Measurements from ENCODE around the gene PAIP2B.

DNA sequence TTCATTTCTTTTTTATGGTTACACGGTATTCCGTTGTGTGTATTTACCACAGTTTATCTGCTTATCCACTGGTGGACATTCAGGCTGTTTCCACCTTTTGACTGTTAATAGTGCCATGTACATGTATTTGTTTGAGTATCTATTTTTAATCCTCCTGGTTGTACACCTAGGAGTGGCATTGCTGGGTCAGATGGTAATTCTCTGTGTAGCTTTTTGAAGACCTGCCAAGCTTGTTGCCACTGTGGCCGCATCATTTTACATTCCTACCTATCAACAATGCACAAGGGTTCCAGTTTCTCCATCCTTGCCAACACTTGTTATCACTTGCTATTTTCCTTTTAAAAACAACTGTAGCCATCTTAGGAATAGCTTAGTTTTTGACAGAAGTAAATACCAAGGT is 83.1 kb downstream of the PAIP2B start:
- no peak for TF ChIP-seq POLR2AphosphoS5 (IDR thresholded peaks at IDR 0.05; ENCODE audit: low read depth)
- TF ChIP-seq CTCF (IDR thresholded peaks at IDR 0.05; ENCODE audit: insufficient read depth, low read length), result no peak
- TF ChIP-seq, protein P1, sequence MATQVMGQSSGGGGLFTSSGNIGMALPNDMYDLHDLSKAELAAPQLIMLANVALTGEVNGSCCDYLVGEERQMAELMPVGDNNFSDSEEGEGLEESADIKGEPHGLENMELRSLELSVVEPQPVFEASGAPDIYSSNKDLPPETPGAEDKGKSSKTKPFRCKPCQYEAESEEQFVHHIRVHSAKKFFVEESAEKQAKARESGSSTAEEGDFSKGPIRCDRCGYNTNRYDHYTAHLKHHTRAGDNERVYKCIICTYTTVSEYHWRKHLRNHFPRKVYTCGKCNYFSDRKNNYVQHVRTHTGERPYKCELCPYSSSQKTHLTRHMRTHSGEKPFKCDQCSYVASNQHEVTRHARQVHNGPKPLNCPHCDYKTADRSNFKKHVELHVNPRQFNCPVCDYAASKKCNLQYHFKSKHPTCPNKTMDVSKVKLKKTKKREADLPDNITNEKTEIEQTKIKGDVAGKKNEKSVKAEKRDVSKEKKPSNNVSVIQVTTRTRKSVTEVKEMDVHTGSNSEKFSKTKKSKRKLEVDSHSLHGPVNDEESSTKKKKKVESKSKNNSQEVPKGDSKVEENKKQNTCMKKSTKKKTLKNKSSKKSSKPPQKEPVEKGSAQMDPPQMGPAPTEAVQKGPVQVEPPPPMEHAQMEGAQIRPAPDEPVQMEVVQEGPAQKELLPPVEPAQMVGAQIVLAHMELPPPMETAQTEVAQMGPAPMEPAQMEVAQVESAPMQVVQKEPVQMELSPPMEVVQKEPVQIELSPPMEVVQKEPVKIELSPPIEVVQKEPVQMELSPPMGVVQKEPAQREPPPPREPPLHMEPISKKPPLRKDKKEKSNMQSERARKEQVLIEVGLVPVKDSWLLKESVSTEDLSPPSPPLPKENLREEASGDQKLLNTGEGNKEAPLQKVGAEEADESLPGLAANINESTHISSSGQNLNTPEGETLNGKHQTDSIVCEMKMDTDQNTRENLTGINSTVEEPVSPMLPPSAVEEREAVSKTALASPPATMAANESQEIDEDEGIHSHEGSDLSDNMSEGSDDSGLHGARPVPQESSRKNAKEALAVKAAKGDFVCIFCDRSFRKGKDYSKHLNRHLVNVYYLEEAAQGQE (IDR thresholded peaks at IDR 0.05; ENCODE audit: insufficient replicate concordance, low read depth), result no peak
